ENCODE results near the gene NABP1.

DNA sequence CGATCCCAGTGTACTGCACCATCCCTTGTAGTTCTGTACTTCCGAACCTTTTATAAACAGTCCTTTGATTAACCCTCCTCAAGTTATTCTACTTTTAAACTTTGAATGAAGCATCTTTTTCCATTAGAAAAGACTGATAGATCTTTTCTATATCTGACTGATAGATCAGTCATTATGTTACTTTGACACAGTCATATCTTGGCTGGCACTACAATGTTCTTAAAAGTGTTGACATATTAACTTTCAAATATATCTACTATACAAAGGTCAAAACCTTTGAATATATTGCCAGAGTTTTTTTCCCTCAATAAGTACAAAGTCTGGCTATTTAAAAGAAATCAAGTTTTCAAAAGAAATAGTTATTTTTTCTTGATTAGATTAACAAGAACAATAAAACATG lies 35.4 kb upstream of the NABP1 start:
- TF ChIP-seq, protein P1, sequence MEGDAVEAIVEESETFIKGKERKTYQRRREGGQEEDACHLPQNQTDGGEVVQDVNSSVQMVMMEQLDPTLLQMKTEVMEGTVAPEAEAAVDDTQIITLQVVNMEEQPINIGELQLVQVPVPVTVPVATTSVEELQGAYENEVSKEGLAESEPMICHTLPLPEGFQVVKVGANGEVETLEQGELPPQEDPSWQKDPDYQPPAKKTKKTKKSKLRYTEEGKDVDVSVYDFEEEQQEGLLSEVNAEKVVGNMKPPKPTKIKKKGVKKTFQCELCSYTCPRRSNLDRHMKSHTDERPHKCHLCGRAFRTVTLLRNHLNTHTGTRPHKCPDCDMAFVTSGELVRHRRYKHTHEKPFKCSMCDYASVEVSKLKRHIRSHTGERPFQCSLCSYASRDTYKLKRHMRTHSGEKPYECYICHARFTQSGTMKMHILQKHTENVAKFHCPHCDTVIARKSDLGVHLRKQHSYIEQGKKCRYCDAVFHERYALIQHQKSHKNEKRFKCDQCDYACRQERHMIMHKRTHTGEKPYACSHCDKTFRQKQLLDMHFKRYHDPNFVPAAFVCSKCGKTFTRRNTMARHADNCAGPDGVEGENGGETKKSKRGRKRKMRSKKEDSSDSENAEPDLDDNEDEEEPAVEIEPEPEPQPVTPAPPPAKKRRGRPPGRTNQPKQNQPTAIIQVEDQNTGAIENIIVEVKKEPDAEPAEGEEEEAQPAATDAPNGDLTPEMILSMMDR (IDR thresholded peaks at IDR 0.05) = no peak
- TF ChIP-seq POLR2A (IDR thresholded peaks at IDR 0.05) = no peak
- TF ChIP-seq EP300 (IDR thresholded peaks at IDR 0.05) = no peak
- no peak for TF ChIP-seq POLR2AphosphoS5 (IDR thresholded peaks at IDR 0.05)

All from sigmoid colon (tissue), 4 donors.